ENCODE data around the gene TMEM143. TPM values are rescaled to one million over a fixed set of nuclear protein-coding genes. Genes with fewer than 3 reads are reported as not detected.

TMEM143 gene
- total RNA-seq, 3 donors from 2014 or later (not counting 1 experiment from before 2014, with no cell fraction given), result 10.2 to 12.3 (median 11.1) TPM

- Histone ChIP-seq H3K9me3 (ENCODE audit: control insufficient read depth, insufficient read depth, low read length) (no peaks in the 10 kb centered on the region), H3K27ac (ENCODE audit: low read length) (peak overlapping the region; percentile 98), H3K4me3 (ENCODE audit: low read length) (peak overlapping the region; percentile 80), H3K4me1 (ENCODE audit: control insufficient read depth, insufficient read depth, low read length) (peaks cover 68% of the 10 kb centered on the region), H3K36me3 (ENCODE audit: control insufficient read depth, insufficient read depth, low read length) (peaks cover 30% of the 10 kb centered on the region), H3K27me3 (ENCODE audit: control insufficient read depth, insufficient read depth, low read length) (no peaks in the 10 kb centered on the region)
- DNase-seq, result no peak
- H3K4me3 Mint-ChIP-seq, result peak overlapping the region; percentile 99
- ATAC-seq, result no peak
- peak overlapping the region; percentile 100 for H3K27ac Mint-ChIP-seq
- TF ChIP-seq CTCF (IDR thresholded peaks at IDR 0.05), result no peak
- peaks cover 62% of the 10 kb centered on the region in 2 donors for H3K4me1 Mint-ChIP-seq
- no peaks in the 10 kb centered on the region for H3K9me3 Mint-ChIP-seq
- H3K36me3 Mint-ChIP-seq, result no peaks in the 10 kb centered on the region
- intact Hi-C loops (cut with micrococcal nuclease), result loop anchor here (2.0 to 5.0 kb wide), 3 partner anchors 30 to 305 kb away; partner anchors contain the start of genes CYTH2, DBP and TMEM143
- no peaks in the 10 kb centered on the region for H3K27me3 Mint-ChIP-seq (ENCODE audit: low read depth in 2 of 2)
- WGBS (ENCODE audit: insufficient coverage), result 21% methylated on average over 6 of the region's 6 CpGs
Measured at GRCh38 chr19:48332351-48332661, 31.4 kb downstream of the TMEM143 start.

- H3K4me3 ChIP-seq (ENCODE audit: low read length), result peak overlapping the region; percentile 9
- intact Hi-C loops (cut with micrococcal nuclease), result loop anchor here (5.0 kb wide), 1 partner anchor 307 kb away; the partner anchor contains the start of gene DBP
- H3K4me3 Mint-ChIP-seq, result peak overlapping the region; percentile 85
- TF ChIP-seq CTCF (IDR thresholded peaks at IDR 0.05), result no peak
- H3K27me3 Mint-ChIP-seq (ENCODE audit: low read depth in 2 of 2), result no peaks in the 10 kb centered on the region
- peak overlapping the region; percentile 60 for H3K27ac ChIP-seq (ENCODE audit: low read length)
- ATAC-seq, result peak; percentile 41 to 61 (median 53)
- H3K27ac Mint-ChIP-seq, result peak overlapping the region; percentile 99 to 100
- no peaks in the 10 kb centered on the region for H3K27me3 ChIP-seq (ENCODE audit: control insufficient read depth, insufficient read depth, low read length)
- H3K36me3 Mint-ChIP-seq, result no peaks in the 10 kb centered on the region
- peak; percentile 74 to 95 for DNase-seq
- peaks cover 82 to 83% of the 10 kb centered on the region in 2 donors for H3K4me1 Mint-ChIP-seq
- no peaks in the 10 kb centered on the region for H3K9me3 ChIP-seq (ENCODE audit: control insufficient read depth, insufficient read depth, low read length)
- H3K4me1 ChIP-seq (ENCODE audit: control insufficient read depth, insufficient read depth, low read length), result peaks cover 84% of the 10 kb centered on the region
- H3K36me3 ChIP-seq (ENCODE audit: control insufficient read depth, insufficient read depth, low read length), result peaks cover 30% of the 10 kb centered on the region
- no peaks in the 10 kb centered on the region for H3K9me3 Mint-ChIP-seq
- 1% methylated on average over 41 of the region's 41 CpGs for WGBS (ENCODE audit: insufficient coverage)
Measured at GRCh38 chr19:48330012-48330681, 33.6 kb downstream of the TMEM143 start.

DNA sequence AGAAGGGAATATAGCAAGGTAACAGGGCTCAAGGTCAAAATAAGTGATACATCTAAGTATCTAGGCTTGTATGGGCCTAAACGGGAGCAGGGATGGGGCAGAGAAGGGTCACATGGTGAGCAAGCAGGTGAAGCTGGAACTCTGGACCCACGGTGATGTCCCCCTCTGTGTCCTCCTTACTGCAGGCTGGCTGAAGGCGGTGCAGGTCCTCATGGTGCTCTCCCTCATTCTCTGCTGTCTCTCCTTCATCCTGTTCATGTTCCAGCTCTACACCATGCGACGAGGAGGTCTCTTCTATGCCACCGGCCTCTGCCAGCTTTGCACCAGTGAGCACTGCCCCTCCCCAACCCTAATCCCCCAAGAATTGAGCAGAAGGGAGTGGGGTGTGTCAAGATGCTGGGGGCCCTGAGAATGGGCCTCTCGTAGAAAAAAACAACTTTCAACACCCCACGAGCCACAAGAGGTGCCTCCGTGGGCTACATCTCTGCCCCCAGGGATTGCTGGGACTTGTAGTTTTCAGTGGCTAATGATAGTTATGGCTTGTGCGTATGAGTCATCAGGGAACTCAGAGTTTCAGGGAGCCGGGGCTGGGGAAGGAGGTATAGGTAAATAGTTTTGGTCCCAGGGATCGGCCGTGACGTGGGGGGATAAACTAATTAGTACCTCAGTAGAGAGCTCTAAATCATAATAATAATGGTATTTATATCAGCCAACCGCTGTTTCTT, 34.4 kb downstream of the TMEM143 start:
- no peak for ATAC-seq
- Histone ChIP-seq H3K9me3 (ENCODE audit: control insufficient read depth, insufficient read depth, low read length) (no peaks in the 10 kb centered on the region), H3K4me1 (ENCODE audit: control insufficient read depth, insufficient read depth, low read length) (peaks cover 87% of the 10 kb centered on the region), H3K4me3 (ENCODE audit: low read length) (no peak overlapping the region), H3K27ac (ENCODE audit: low read length) (peak overlapping the region; percentile 60), H3K36me3 (ENCODE audit: control insufficient read depth, insufficient read depth, low read length) (peaks cover 30% of the 10 kb centered on the region), H3K27me3 (ENCODE audit: control insufficient read depth, insufficient read depth, low read length) (no peaks in the 10 kb centered on the region)
- Mint-ChIP-seq H3K4me1 (peaks cover 83 to 84% of the 10 kb centered on the region in 2 donors), H3K27me3 (ENCODE audit: low read depth in 2 of 2) (no peaks in the 10 kb centered on the region), H3K27ac (peak overlapping the region; percentile 99 to 100), H3K4me3 (peak overlapping the region; percentile 85), H3K9me3 (no peaks in the 10 kb centered on the region), H3K36me3 (no peaks in the 10 kb centered on the region)
- TF ChIP-seq CTCF (IDR thresholded peaks at IDR 0.05), result no peak
- WGBS (ENCODE audit: insufficient coverage), result 64% methylated on average over 13 of the region's 15 CpGs
- peak; percentile 30 to 67 for DNase-seq
- intact Hi-C loops (cut with micrococcal nuclease), result no loop called here
